Memory B cell (primary cell): ENCODE measurements around the gene SHISA8.
"Not testable (repeated sequence)": the region's sequence is repeated elsewhere in the genome, so short reads cannot be mapped to it uniquely, and the experiment has no call there.

Experiments
- ATAC-seq: fragments of 150-1000 bp; cut with Tn5 transposase; 2 replicates; pipeline ENCODE4 v1.10.0; 2021; ENCODE audit warnings: low read depth, mild to moderate bottlenecking, moderate library complexity
- DNase-seq, 2 donors: peaks; one replicate each; pipeline ENCODE4 v3.0.0; 2022; ENCODE audit warnings: low spot score in 2 of 2
- H3K27ac Mint-ChIP-seq: one replicate; pipeline ENCODE4 v1.8.0; 2022; ENCODE audit warnings: mild to moderate bottlenecking, moderate library complexity, mixed read lengths
- H3K27me3 Mint-ChIP-seq: one replicate; pipeline ENCODE4 v1.8.0; 2022; ENCODE audit warnings: mixed read lengths
- H3K36me3 Mint-ChIP-seq: one replicate; pipeline ENCODE4 v1.8.0; 2022; ENCODE audit warnings: mild to moderate bottlenecking, mixed read lengths
- H3K4me1 Mint-ChIP-seq: one replicate; pipeline ENCODE4 v1.8.0; 2022; ENCODE audit warnings: mixed read lengths
- H3K4me3 Mint-ChIP-seq: one replicate; pipeline ENCODE4 v1.8.0; 2022; ENCODE audit warnings: mild to moderate bottlenecking, moderate library complexity, mixed read lengths
- H3K9me3 Mint-ChIP-seq: one replicate; pipeline ENCODE4 v1.8.0; 2022; ENCODE audit warnings: mixed read lengths

Gene SHISA8

DNA sequence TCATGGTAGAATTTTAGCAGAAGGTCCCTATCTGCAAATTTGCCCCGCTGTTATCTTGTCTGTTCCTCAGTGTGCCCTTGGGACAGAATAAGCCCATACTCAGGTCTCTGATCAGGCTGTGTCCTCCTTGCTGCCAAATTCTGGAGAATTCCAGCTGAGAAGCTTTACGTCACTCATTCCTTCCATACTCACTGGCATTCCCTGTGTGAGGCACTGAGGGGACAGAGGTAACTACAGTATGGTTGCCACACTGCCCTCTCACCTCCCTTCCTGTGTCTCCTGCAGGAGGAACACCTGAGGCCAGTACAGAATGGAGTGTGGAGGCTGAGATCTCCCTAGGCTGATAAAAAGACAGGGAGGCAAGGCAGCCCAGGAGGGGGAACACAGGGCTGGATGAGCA lies 31.5 kb downstream of the SHISA8 start:
- H3K27me3 Mint-ChIP-seq: no peaks in the 10 kb centered on the region
- H3K4me3 Mint-ChIP-seq: peak overlapping the region; percentile 38
- H3K4me1 Mint-ChIP-seq: peaks cover 47% of the 10 kb centered on the region
- DNase-seq: no peak
- no peaks in the 10 kb centered on the region for H3K9me3 Mint-ChIP-seq
- H3K27ac Mint-ChIP-seq: peak overlapping the region; percentile 73
- H3K36me3 Mint-ChIP-seq: peaks cover 57% of the 10 kb centered on the region
- ATAC-seq: no peak

DNA sequence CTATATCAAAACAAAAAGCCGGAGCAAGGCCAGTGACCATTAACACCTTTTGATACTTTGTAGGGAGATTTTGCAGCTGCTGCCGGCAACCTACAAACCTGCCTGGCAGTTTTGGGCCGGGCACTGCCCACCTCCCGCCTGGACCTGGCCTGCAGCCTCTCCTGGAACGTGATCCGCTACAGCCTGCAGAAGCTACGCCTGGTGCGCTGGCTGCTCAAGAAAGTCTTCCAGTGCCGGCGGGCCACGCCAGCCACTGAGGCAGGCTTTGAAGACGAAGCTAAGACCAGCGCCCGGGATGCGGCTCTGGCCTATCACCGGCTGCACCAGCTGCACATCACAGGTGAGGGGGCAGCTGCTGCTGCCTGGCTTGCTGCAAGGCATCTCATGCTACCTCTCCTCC lies 34.2 kb downstream of the SHISA8 start:
- H3K27ac Mint-ChIP-seq: peak overlapping the region; percentile 73
- ATAC-seq: no peak
- DNase-seq: no peak
- no peaks in the 10 kb centered on the region for H3K9me3 Mint-ChIP-seq
- no peaks in the 10 kb centered on the region for H3K27me3 Mint-ChIP-seq
- H3K4me3 Mint-ChIP-seq: no peak overlapping the region
- peaks cover 42% of the 10 kb centered on the region for H3K36me3 Mint-ChIP-seq
- peaks cover 35% of the 10 kb centered on the region for H3K4me1 Mint-ChIP-seq

DNA sequence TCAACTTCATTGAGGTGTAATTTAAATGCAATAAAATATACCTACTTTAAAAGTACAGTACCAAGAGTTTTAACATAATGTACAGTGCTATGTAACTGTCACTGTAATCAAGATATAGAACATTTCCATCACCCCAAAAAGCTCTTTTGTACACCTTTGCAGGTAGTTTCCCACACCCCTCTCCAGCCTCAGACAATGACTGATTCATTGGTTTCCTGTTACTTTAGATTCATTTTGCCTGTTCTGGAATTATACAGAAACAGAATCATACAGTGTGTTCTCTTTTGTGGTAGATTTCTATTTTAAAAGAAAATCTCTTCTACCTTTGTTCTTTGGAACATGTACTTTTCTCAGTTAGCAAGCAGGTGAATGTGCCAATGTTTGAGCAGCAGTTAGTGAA lies 38.2 kb downstream of the SHISA8 start:
- ATAC-seq (no peak), DNase-seq (no peak)
- H3K4me1 Mint-ChIP-seq: peaks cover 15% of the 10 kb centered on the region
- H3K27ac Mint-ChIP-seq: no peak overlapping the region
- no peaks in the 10 kb centered on the region for H3K27me3 Mint-ChIP-seq
- no peaks in the 10 kb centered on the region for H3K9me3 Mint-ChIP-seq
- H3K36me3 Mint-ChIP-seq: peaks cover 37% of the 10 kb centered on the region
- H3K4me3 Mint-ChIP-seq: no peak overlapping the region

DNA sequence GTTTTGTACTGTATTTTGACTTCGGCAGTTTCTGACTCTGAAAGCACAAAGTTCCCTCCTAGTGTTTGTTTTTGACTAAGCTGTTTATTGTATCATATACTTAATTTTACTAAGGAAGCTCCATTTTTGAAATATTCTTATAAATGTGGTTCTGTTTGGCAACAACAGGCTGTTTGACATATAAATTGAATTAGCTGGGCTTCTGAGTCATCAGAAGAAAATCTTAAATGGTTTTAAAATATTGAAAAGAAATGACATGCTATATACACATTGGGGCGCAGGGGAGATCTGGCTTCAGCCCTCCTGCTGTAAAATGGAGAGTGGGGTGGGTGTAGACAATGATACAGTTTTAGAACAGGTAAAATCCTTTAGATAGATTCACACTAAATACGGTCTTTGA lies 38.6 kb downstream of the SHISA8 start:
- H3K27ac Mint-ChIP-seq: no peak overlapping the region
- peaks cover 35% of the 10 kb centered on the region for H3K36me3 Mint-ChIP-seq
- no peak overlapping the region for H3K4me3 Mint-ChIP-seq
- ATAC-seq (no peak), DNase-seq (no peak)
- peaks cover 13% of the 10 kb centered on the region for H3K4me1 Mint-ChIP-seq
- H3K9me3 Mint-ChIP-seq: no peaks in the 10 kb centered on the region
- H3K27me3 Mint-ChIP-seq: no peaks in the 10 kb centered on the region

DNA sequence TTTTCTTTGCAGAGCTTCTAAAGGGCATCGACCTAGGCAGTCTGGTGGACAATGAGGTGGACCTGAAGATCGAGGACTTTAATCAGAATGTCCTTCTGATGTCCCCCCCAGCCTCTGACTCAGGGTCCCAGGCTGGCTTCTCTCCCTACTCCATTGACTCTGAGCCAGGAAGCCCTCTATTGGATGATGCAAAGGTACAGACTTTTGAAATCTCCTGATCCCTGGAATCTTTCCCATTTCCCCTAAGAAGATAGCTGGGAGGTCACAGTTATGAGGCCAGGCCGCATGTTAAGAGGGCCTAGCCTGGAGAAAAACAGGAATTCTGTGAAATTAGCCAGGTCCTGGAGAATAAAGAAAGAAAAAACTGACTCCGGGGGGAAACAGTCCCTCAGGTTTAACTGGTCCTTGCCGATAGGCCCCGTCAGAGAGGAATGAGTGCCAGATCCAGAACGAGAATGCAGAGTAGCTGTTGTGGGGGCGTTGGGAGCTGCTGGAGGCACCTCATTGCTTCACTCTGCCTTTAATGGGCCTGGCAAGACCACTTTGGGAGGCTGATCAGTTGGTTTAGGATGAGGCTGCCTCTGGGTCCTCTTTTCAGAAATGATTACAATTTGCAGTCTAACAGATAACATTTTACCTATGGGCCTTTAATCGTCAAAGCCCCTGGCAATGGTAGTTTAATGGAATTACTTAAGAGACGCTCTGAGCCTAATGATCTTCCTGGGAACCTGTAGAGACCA lies 39.2 kb downstream of the SHISA8 start:
- Mint-ChIP-seq H3K4me1 (peaks cover 14% of the 10 kb centered on the region), H3K9me3 (no peaks in the 10 kb centered on the region)

DNA sequence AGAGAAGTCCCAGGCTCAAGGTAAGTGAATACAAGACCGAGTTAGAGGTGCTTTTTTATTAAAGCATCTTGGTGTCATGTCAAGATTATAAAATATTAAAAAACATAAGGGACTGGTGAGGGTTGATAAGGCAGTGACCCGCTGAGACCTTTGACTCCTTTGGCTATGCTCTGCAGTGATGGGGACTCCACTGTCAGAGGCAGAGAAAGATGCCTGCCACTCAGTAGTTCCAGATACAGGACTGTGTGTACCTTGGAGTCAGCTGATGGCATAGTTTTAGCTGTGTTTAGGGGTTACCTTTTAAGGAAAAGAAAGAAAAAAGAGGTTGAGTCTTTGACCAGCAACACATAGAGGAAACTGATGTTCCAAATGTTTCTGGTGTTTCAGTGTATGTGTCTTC lies 40.8 kb downstream of the SHISA8 start:
- no peak for DNase-seq
- Mint-ChIP-seq H3K4me3 (no peak overlapping the region), H3K36me3 (peaks cover 36% of the 10 kb centered on the region), H3K9me3 (no peaks in the 10 kb centered on the region), H3K27ac (no peak overlapping the region), H3K4me1 (peaks cover 14% of the 10 kb centered on the region), H3K27me3 (no peaks in the 10 kb centered on the region)
- ATAC-seq: no peak

More for the DNA sequence above, 39.2 kb downstream of the SHISA8 start:
- peak overlapping the region; percentile 45 for H3K27ac Mint-ChIP-seq
- no peak for DNase-seq
- peaks cover 35% of the 10 kb centered on the region for H3K36me3 Mint-ChIP-seq
- ATAC-seq: no peak
- no peak overlapping the region for H3K4me3 Mint-ChIP-seq
- no peaks in the 10 kb centered on the region for H3K27me3 Mint-ChIP-seq

DNA sequence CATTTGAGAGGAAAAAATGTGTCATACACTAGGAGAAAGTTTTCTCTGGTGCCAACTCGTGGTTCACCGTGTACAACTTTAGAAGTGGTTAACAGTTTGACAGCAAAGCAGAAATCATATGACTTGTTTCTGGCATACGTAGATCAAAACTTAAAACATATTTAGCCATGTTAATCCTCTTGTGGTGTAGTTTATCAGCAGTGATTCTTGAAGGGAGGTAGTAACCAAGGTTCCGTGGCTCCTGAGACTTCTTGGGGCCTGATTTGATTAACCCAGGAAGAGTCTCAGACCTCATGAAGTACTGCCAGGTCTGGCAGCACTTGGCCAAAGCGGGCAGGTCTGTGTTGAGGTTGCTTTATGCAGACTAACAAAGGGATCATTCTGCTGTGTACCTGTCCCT lies 41.5 kb downstream of the SHISA8 start:
- Mint-ChIP-seq H3K27me3 (no peaks in the 10 kb centered on the region), H3K36me3 (peaks cover 32% of the 10 kb centered on the region), H3K4me3 (no peak overlapping the region), H3K4me1 (peaks cover 14% of the 10 kb centered on the region), H3K9me3 (no peaks in the 10 kb centered on the region), H3K27ac (peak overlapping the region; percentile 60)
- DNase-seq (no peak), ATAC-seq (no peak)

DNA sequence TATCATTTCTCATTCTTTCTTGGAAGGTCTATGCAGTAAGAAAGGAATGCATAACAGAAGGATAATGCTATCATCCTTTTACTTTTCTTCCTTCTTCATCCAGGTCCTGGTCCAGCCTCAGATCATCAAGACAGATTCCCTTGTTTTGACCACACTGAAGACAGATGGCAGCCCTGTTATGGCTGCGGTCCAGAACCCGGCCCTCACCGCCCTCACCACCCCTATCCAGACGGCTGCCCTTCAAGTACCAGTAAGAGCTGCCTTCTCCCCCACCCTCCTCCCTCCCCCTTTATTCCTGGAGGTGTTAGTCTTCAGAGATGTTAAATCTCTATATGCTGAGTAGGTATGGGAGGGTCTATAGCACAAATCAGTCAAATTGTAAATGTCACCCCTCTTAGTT lies 44.1 kb downstream of the SHISA8 start:
- DNase-seq (no peak), ATAC-seq (no peak)
- H3K27ac Mint-ChIP-seq: peak overlapping the region; percentile 11
- no peaks in the 10 kb centered on the region for H3K9me3 Mint-ChIP-seq
- peaks cover 31% of the 10 kb centered on the region for H3K36me3 Mint-ChIP-seq
- H3K4me1 Mint-ChIP-seq: peaks cover 6% of the 10 kb centered on the region
- no peak overlapping the region for H3K4me3 Mint-ChIP-seq
- no peaks in the 10 kb centered on the region for H3K27me3 Mint-ChIP-seq

DNA sequence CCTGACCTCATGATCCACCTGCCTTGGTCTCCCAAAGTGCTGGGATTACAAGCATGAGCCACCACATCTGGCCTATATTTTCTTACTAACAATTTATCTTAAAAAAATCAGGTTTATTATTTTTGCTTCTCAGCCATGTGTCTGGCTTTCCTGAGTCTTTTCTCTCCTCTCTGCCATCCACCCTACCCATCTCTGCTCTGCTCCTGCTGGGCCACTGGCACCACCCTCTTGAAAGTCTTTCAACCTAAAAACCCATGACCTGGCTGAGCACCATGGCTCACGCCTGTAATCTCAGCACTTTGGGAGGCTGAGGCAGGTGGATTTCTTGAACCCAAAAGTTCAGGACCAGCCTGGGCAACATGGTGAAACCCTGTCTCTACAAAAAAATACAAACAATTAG lies 44.8 kb downstream of the SHISA8 start:
- H3K4me1 Mint-ChIP-seq, ATAC-seq, H3K9me3 Mint-ChIP-seq, H3K4me3 Mint-ChIP-seq, DNase-seq, H3K27ac Mint-ChIP-seq, H3K27me3 Mint-ChIP-seq: not testable (repeated sequence)
- peaks cover 31% of the 10 kb centered on the region for H3K36me3 Mint-ChIP-seq

DNA sequence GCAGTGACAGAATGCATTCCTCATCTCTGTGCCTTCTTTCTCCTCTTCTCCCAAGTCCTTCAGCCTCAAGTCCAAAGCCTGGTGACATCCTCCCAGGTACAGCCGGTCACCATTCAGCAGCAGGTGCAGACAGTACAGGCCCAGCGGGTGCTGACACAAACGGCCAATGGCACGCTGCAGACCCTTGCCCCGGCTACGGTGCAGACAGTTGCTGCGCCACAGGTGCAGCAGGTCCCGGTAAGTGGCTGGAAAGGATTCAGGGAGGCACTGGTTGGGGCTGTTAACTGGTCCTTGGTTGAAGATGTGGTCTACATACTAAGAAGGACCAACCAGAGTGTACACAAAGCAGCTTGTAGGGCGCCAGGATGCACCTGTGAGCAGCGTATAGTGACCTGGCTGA lies 46.3 kb downstream of the SHISA8 start:
- Mint-ChIP-seq H3K36me3 (peaks cover 28% of the 10 kb centered on the region), H3K9me3 (no peaks in the 10 kb centered on the region), H3K27ac (no peak overlapping the region), H3K4me1 (peaks cover 12% of the 10 kb centered on the region), H3K4me3 (no peak overlapping the region), H3K27me3 (no peaks in the 10 kb centered on the region)
- DNase-seq (no peak), ATAC-seq (no peak)

DNA sequence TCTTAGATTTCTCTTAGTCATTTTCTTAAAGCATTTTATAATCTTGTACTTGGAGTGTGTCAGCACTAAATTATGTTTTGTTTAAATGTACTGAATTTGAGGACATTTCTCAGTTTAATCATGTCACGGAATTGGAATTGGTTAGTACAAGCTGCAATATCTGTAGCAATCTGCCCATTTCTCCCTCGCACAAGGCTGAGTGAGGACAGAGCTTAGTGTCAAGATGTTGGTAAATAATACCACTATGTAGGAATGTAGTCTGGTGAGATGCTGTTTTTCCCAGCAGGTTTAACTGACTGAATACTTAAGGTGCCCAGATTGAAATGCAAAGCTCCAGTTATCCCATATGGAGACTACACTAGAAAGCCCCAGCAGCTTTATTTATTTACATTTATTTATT lies 51.4 kb downstream of the SHISA8 start:
- peak overlapping the region; percentile 34 for H3K4me3 Mint-ChIP-seq
- H3K9me3 Mint-ChIP-seq: no peaks in the 10 kb centered on the region
- no peaks in the 10 kb centered on the region for H3K27me3 Mint-ChIP-seq
- peaks cover 14% of the 10 kb centered on the region for H3K36me3 Mint-ChIP-seq
- H3K27ac Mint-ChIP-seq: peak overlapping the region; percentile 97
- ATAC-seq (no peak), DNase-seq (no peak)
- H3K4me1 Mint-ChIP-seq: peaks cover 33% of the 10 kb centered on the region

DNA sequence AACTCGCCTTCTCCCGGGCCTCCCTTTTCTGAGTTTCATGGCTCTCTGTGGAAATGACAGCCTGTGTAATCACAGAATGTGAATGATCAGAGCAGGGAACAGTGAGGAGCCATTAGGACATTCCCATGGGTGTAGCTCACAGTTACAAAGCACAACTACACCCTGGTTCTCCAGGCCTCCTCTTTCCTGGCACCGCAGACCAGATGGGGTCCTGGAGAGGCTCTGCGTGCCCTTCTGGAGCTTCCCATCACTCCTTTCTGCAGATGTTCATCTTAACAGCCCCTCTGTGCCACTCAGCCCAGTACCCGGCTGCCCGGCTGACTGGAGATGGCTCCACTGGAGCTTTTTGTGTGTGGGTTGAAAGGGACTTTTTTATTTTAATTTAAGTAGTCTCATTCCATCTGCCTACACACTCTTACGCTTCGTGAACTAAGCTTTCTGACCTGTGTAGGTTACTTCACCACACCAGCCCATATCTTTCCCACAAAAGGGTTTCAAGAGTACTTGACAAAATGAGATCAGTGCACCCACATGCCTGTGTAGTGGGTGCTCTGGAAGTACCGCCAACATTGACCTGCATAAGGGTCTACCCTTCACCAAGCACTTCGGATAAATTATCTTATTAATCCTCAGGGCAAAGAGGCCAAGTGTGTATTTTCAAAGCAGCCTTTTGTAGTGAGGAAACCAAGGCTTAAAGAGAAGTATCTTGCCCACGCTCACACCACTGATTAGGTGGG lies 52.2 kb downstream of the SHISA8 start:
- Mint-ChIP-seq H3K27me3 (no peaks in the 10 kb centered on the region), H3K27ac (peak overlapping the region; percentile 97), H3K4me1 (peaks cover 38% of the 10 kb centered on the region), H3K4me3 (peak overlapping the region; percentile 44), H3K36me3 (peaks cover 11% of the 10 kb centered on the region), H3K9me3 (no peaks in the 10 kb centered on the region)
- DNase-seq (peak in 1 of 2 donors; percentile 32), ATAC-seq (peak; percentile 59)

DNA sequence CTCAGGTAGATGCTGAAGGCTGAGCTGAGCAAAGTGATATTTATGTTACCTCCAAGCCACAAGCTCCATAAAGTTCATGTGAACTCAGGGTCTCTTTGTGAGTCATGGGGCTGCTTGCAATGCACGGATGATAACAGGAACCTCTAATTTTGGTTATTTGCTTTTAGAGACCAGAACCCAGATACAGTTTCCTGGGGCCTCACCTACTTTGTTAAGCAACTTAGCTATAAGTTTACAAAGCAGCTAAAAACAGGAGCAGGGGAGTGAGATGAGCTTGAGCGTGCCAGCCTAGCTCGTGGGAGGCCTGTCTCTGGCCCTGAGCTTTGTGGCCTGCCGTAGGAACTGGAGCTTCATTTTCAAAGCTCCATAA lies 52.7 kb downstream of the SHISA8 start:
- H3K4me3 Mint-ChIP-seq: peak overlapping the region; percentile 24
- peak overlapping the region; percentile 97 for H3K27ac Mint-ChIP-seq
- H3K4me1 Mint-ChIP-seq: peaks cover 42% of the 10 kb centered on the region
- DNase-seq (no peak), ATAC-seq (peak; percentile 57)
- no peaks in the 10 kb centered on the region for H3K27me3 Mint-ChIP-seq
- H3K9me3 Mint-ChIP-seq: no peaks in the 10 kb centered on the region
- peaks cover 11% of the 10 kb centered on the region for H3K36me3 Mint-ChIP-seq
